Lower leg skin (tissue), 3 donors: ENCODE results near the gene MYOC.

Experiments used
- POLR2A ChIP-seq, 2 donors: fragments of 450-650 bp; IDR thresholded peaks; one replicate each; pipeline ENCODE4 v1.6.1; 2016 to 2017; ENCODE audit warnings: antibody characterized with exemption in 2 of 2, mild to moderate bottlenecking in 1 of 2, moderate library complexity in 1 of 2
- TF ChIP-seq, protein P1 (sequence below), 3 donors: fragments of 450-650 bp; IDR thresholded peaks; one replicate each; pipeline ENCODE4 v1.5.1; 2016; ENCODE audit warnings: antibody characterized with exemption in 3 of 3, mild to moderate bottlenecking in 3 of 3, moderate library complexity in 2 of 3

- TF ChIP-seq, protein P1, sequence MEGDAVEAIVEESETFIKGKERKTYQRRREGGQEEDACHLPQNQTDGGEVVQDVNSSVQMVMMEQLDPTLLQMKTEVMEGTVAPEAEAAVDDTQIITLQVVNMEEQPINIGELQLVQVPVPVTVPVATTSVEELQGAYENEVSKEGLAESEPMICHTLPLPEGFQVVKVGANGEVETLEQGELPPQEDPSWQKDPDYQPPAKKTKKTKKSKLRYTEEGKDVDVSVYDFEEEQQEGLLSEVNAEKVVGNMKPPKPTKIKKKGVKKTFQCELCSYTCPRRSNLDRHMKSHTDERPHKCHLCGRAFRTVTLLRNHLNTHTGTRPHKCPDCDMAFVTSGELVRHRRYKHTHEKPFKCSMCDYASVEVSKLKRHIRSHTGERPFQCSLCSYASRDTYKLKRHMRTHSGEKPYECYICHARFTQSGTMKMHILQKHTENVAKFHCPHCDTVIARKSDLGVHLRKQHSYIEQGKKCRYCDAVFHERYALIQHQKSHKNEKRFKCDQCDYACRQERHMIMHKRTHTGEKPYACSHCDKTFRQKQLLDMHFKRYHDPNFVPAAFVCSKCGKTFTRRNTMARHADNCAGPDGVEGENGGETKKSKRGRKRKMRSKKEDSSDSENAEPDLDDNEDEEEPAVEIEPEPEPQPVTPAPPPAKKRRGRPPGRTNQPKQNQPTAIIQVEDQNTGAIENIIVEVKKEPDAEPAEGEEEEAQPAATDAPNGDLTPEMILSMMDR (IDR thresholded peaks at IDR 0.05): no peak
- TF ChIP-seq POLR2A (IDR thresholded peaks at IDR 0.05): no peak
Measured at GRCh38 chr1:171637928-171638576, 14.4 kb downstream of the MYOC start.
